Psoas muscle (tissue), 8 donors: Measurements from ENCODE around the gene NACAD. TPM values are rescaled to one million over a fixed set of nuclear protein-coding genes. Genes with fewer than 3 reads are reported as not detected.

ENCODE experiments used
- ATAC-seq, 4 donors: fragments of 200-7000 bp; cut with Tn5 transposase; one replicate each; pipeline ENCODE4 v1.9.1; 2020; ENCODE audit warnings: moderate library complexity in 3 of 4, mild to moderate bottlenecking in 2 of 4
- DNase-seq, 2 donors: peaks; one replicate each; pipeline ENCODE4 v3.0.0-alpha.2; 2020
- H3K27ac ChIP-seq: fragments of 200-600 bp; one replicate; pipeline ENCODE4 v1.8.0; 2022
- H3K27me3 ChIP-seq, 3 donors: fragments of 200-600 bp in 1 of 3; one replicate each; pipeline versions ENCODE4 v1.6.1 to v1.8.0; 2013 to 2022; ENCODE audit warnings: low read length in 2 of 3, mild to moderate bottlenecking in 2 of 3, moderate library complexity in 1 of 3; ENCODE audit not compliant: insufficient read depth in 3 of 3
- H3K36me3 ChIP-seq, 2 donors: fragments of 200-600 bp in 1 of 2; one replicate each; pipeline versions ENCODE4 v1.6.1 to v1.8.0; 2013 to 2022; ENCODE audit warnings: low read depth in 1 of 2, mild to moderate bottlenecking in 1 of 2, moderate library complexity in 1 of 2; ENCODE audit not compliant: insufficient read depth in 1 of 2
- H3K4me1 ChIP-seq: fragments of 200-600 bp; one replicate; pipeline ENCODE4 v1.8.0; 2022
- H3K4me3 ChIP-seq: fragments of 200-600 bp; one replicate; pipeline ENCODE4 v1.8.0; 2022; ENCODE audit warnings: mild to moderate bottlenecking
- H3K9me3 ChIP-seq: fragments of 200-600 bp; one replicate; pipeline ENCODE4 v1.8.0; 2022
- CTCF ChIP-seq: fragments of 200-600 bp; IDR thresholded peaks from one replicate; pipeline ENCODE4 v1.8.0; 2022; ENCODE audit warnings: antibody characterized with exemption
- WGBS, 3 donors: extraction: QIAGEN DNeasy Blood & Tissue Kit; methylation state at CpG; one replicate each; pipeline versions ENCODE4 v1.1.6 to v1.1.7; 2013; 5-methylcytosine and 5-hydroxymethylcytosine counted together
- intact Hi-C, 2 donors: fragments of 100-400 bp; cut with DNase I; formaldehyde crosslinking; loops; one replicate each; pipeline versions ENCODE4 v1.11.0 to v1.14.2; 2022
- polyA plus RNA-seq, 3 donors: library from polyadenylated mRNA; stranded (reverse); fragments of 200-250 nt; gene quantifications; one replicate each; pipeline ENCODE4 v1.2.3, GENCODE V29; 2013
- total RNA-seq, 4 donors: library from RNA; stranded (reverse); fragmentation: NEBNext Ultra II Directional in 2 of 4; extraction: Animal tissue kit (Norgen Biotek cat#: 25700) in 2 of 4; gene quantifications; one replicate each; pipeline versions ENCODE4 v1.2.1 to v1.2.4, GENCODE V29; 2021 to 2023
- donor health status: healthy with polysubstance abuse.
- donor health status: DM: no; HTN: no; CAD: no; lungs with moderate emphysema.
- donor health status: Bipolar disorder and iron deficiency.
- donor health status: healthy.
- donor health status: DM: yes; HTN: yes; CAD: no.
- donor health status: DM: no; HTN: no; CAD: no.
- donor health status: DM: no; HTN: no; CAD: no.
- donor health status: DM: yes; HTN: yes; CAD: no.

The NACAD gene
- total and polyA plus RNA-seq, 7 donors: 0.23 to 1.4 (median 1.1) TPM

GRCh38 chr7:45129906-45130305, 41.1 kb upstream of the NACAD start:
- Histone ChIP-seq H3K4me3 (no peak overlapping the region), H3K27ac (no peak overlapping the region), H3K9me3 (no peaks in the 10 kb centered on the region), H3K4me1 (no peaks in the 10 kb centered on the region), H3K36me3 (no peaks in the 10 kb centered on the region), H3K27me3 (no peaks in the 10 kb centered on the region)
- ATAC-seq (no peak), DNase-seq (no peak)
- TF ChIP-seq CTCF: no peak
- 70 to 74% (median 73%) methylated on average over 12 of the region's 12 CpGs for WGBS, 3 donors
- intact Hi-C loops: loop anchor here (10.0 kb wide), 2 partner anchors 245 to 545 kb away; partner anchors contain the start of genes PURB (in 1 of the 2) and TMED4 (in 1 of the 2)

- no peak for ATAC-seq
Observed at GRCh38 chr7:45129181-45129800, 40.5 kb upstream of the NACAD start.

GRCh38 chr7:45126920-45127319, 38.2 kb upstream of the NACAD start:
- Histone ChIP-seq H3K27ac (no peak overlapping the region), H3K4me1 (no peaks in the 10 kb centered on the region), H3K36me3 (no peaks in the 10 kb centered on the region), H3K27me3 (no peaks in the 10 kb centered on the region), H3K4me3 (no peak overlapping the region), H3K9me3 (no peaks in the 10 kb centered on the region)
- intact Hi-C loops: no loop called here
- 70 to 76% (median 75%) methylated on average over 6 of the region's 6 CpGs for WGBS, 3 donors
- no peak for TF ChIP-seq CTCF
- no peak for DNase-seq
- ATAC-seq: no peak

More at GRCh38 chr7:45129181-45129800, 40.5 kb upstream of the NACAD start:
- H3K27me3 ChIP-seq: no peaks in the 10 kb centered on the region
- no peak for DNase-seq
- no peaks in the 10 kb centered on the region for H3K9me3 ChIP-seq
- intact Hi-C loops: no loop called here
- H3K36me3 ChIP-seq: no peaks in the 10 kb centered on the region
- TF ChIP-seq CTCF: no peak
- no peak overlapping the region for H3K27ac ChIP-seq
- no peaks in the 10 kb centered on the region for H3K4me1 ChIP-seq
- 62 to 68% (median 66%) methylated on average over 15 of the region's 15 CpGs for WGBS, 3 donors
- no peak overlapping the region for H3K4me3 ChIP-seq

GRCh38 chr7:45126201-45126600, 37.4 kb upstream of the NACAD start:
- Histone ChIP-seq H3K9me3 (no peaks in the 10 kb centered on the region), H3K27me3 (no peaks in the 10 kb centered on the region), H3K36me3 (no peaks in the 10 kb centered on the region), H3K27ac (no peak overlapping the region), H3K4me3 (no peak overlapping the region), H3K4me1 (no peaks in the 10 kb centered on the region)
- no peak for DNase-seq
- no peak for TF ChIP-seq CTCF
- WGBS, 3 donors: 71 to 80% (median 78%) methylated on average over 6 of the region's 6 CpGs
- intact Hi-C loops: no loop called here
- no peak for ATAC-seq
